Fibroblast of lung (primary cell): ENCODE data around the gene CBLC.

Source experiments
- EZH2 ChIP-seq: IDR thresholded peaks from 2 replicates; pipeline ENCODE4 v1.5.1; 2012; ENCODE audit warnings: low read length, control low read depth, mild to moderate bottlenecking; ENCODE audit errors: missing control alignments
- TF ChIP-seq, protein P1 (sequence below), 2 donors: IDR thresholded peaks in 1 of 2; conservative IDR thresholded peaks in 1 of 2; 1 replicate in 1 of 2; 2 replicates in 1 of 2; pipeline ENCODE4 v1.5.1; 2011 to 2012; ENCODE audit warnings: low read length in 2 of 2, control low read depth in 1 of 2, inconsistent platforms in 1 of 2, low read depth in 1 of 2, mild to moderate bottlenecking in 1 of 2

DNA sequence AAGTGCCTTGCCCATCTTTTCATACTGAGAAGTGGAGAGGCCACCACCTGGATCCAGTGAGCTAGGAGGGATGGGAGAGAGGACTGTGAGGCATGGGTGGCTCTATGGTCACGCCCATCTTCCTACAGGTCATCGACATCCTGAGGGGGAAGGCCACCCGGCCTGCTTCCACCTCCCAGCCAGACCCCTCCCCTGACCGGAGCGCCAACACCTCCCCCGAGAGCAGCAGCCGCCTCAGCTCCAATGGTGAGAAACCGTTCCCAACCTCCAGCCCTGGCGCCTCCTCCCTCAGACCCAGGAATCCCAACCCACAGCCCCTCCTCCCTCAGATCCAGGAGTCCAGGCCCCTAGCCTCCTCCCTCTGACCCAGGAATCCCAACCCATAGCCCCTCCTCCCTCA lies 19.1 kb upstream of the CBLC start:
- TF ChIP-seq, protein P1, sequence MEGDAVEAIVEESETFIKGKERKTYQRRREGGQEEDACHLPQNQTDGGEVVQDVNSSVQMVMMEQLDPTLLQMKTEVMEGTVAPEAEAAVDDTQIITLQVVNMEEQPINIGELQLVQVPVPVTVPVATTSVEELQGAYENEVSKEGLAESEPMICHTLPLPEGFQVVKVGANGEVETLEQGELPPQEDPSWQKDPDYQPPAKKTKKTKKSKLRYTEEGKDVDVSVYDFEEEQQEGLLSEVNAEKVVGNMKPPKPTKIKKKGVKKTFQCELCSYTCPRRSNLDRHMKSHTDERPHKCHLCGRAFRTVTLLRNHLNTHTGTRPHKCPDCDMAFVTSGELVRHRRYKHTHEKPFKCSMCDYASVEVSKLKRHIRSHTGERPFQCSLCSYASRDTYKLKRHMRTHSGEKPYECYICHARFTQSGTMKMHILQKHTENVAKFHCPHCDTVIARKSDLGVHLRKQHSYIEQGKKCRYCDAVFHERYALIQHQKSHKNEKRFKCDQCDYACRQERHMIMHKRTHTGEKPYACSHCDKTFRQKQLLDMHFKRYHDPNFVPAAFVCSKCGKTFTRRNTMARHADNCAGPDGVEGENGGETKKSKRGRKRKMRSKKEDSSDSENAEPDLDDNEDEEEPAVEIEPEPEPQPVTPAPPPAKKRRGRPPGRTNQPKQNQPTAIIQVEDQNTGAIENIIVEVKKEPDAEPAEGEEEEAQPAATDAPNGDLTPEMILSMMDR (conservative IDR thresholded peaks at IDR 0.05 in 1 of 2, IDR thresholded peaks at IDR 0.05 in 1 of 2; ENCODE audit: low read depth in 1 of 2, low read length in 2 of 2) = no peak
- no peak for TF ChIP-seq EZH2
